Measurements from ENCODE around the gene CADPS. TPM values are rescaled to one million over a fixed set of nuclear protein-coding genes. Genes with fewer than 3 reads are reported as not detected.

CADPS gene
- total and polyA plus RNA-seq, 8 donors = 16.1 to 112 (median 26.0) TPM

GRCh38 chr3:62873761-62874710, 1.2 kb downstream of the CADPS start:
- 0 to 1% methylated on average over 54 to 77 of the region's 77 CpGs for WGBS, 2 donors
- ATAC-seq (peak; percentile 76 to 86 (median 84)), FAIRE-seq (no peak), DNase-seq (peak; percentile 44 to 84 (median 60))
- Histone ChIP-seq H3K9me3 (no peaks in the 10 kb centered on the region), H3K27me3 (no peaks in the 10 kb centered on the region), H3K4me1 (no peaks in the 10 kb centered on the region), H3K4me3 (peak overlapping the region; percentile 37 to 69 (median 60)), H3K36me3 (no peaks in the 10 kb centered on the region), H3K27ac (peak overlapping the region; percentile 40 to 78 (median 66))
- intact Hi-C loops (cut with DNase I) = no loop called here
- TF ChIP-seq CTCF (IDR thresholded peaks at IDR 0.05) = no peak

- intact Hi-C loops (cut with DNase I) = no loop called here
- FAIRE-seq (no peak), ATAC-seq (no peak), DNase-seq (no peak)
- peak overlapping the region; percentile 37 to 69 (median 60) for H3K4me3 ChIP-seq
- no peak for TF ChIP-seq CTCF (IDR thresholded peaks at IDR 0.05)
- no peaks in the 10 kb centered on the region for H3K36me3 ChIP-seq
- no peaks in the 10 kb centered on the region for H3K4me1 ChIP-seq
- peak overlapping the region in 2 of 4 donors; percentile 71 to 78 for H3K27ac ChIP-seq
- WGBS, 2 donors = 12% methylated on average over 4 of the region's 4 CpGs
- no peaks in the 10 kb centered on the region for H3K9me3 ChIP-seq
- no peaks in the 10 kb centered on the region for H3K27me3 ChIP-seq
These were observed 1.8 kb downstream of the CADPS start for GRCh38 chr3:62873451-62873760.

- Histone ChIP-seq H3K4me3 (peak overlapping the region in 1 of 4 donors; percentile 69), H3K4me1 (no peaks in the 10 kb centered on the region), H3K27me3 (no peaks in the 10 kb centered on the region), H3K9me3 (no peaks in the 10 kb centered on the region), H3K36me3 (no peaks in the 10 kb centered on the region), H3K27ac (no peak overlapping the region)
- no peak for TF ChIP-seq CTCF (IDR thresholded peaks at IDR 0.05)
- no peak for ATAC-seq
- WGBS, 2 donors = 11 to 29% methylated on average over 1 of the region's 1 CpG
- no peak for FAIRE-seq
- intact Hi-C loops (cut with DNase I) = no loop called here
- no peak for DNase-seq
These were observed 2.9 kb downstream of the CADPS start for GRCh38 chr3:62872318-62872717.

- H3K27ac ChIP-seq = no peak overlapping the region
- no peak for FAIRE-seq
- no peak overlapping the region for H3K4me3 ChIP-seq
- DNase-seq = no peak
- WGBS, 2 donors = 66 to 85% methylated on average over 1 of the region's 1 CpG
- intact Hi-C loops (cut with DNase I) = no loop called here
- H3K9me3 ChIP-seq = no peaks in the 10 kb centered on the region
- no peaks in the 10 kb centered on the region for H3K4me1 ChIP-seq
- no peaks in the 10 kb centered on the region for H3K36me3 ChIP-seq
- no peak for TF ChIP-seq CTCF (IDR thresholded peaks at IDR 0.05)
- ATAC-seq = no peak
- no peaks in the 10 kb centered on the region for H3K27me3 ChIP-seq
These were observed 4.9 kb downstream of the CADPS start for GRCh38 chr3:62870321-62870720.

- no peaks in the 10 kb centered on the region for H3K36me3 ChIP-seq
- DNase-seq (no peak), ATAC-seq (no peak), FAIRE-seq (no peak)
- intact Hi-C loops (cut with DNase I) = no loop called here
- no peaks in the 10 kb centered on the region for H3K9me3 ChIP-seq
- no peaks in the 10 kb centered on the region for H3K4me1 ChIP-seq
- 90 to 99% methylated on average over 3 of the region's 3 CpGs for WGBS, 2 donors
- H3K4me3 ChIP-seq = no peak overlapping the region
- H3K27ac ChIP-seq = no peak overlapping the region
- no peaks in the 10 kb centered on the region for H3K27me3 ChIP-seq
- TF ChIP-seq CTCF (IDR thresholded peaks at IDR 0.05) = no peak
These were observed 11.6 kb downstream of the CADPS start for GRCh38 chr3:62863648-62864047.
